ENCODE data around the gene FAM20C. TPM values are rescaled to one million over a fixed set of nuclear protein-coding genes. Genes with fewer than 3 reads are reported as not detected.

FAM20C gene
- total RNA-seq, 1 donor from 2014 or later, result 22.2 TPM

- Histone ChIP-seq H3K27ac (replicated peaks) (no peak overlapping the region), H3K9me3 (replicated peaks) (no peaks in the 10 kb centered on the region), H3K4me3 (no peak overlapping the region), H3K27me3 (ENCODE audit: low read depth) (no peaks in the 10 kb centered on the region), H3K4me1 (peaks cover 20% of the 10 kb centered on the region), H3K36me3 (peaks cover 31% of the 10 kb centered on the region)
- no peak for TF ChIP-seq CTCF (IDR thresholded peaks at IDR 0.05; ENCODE audit: borderline replicate concordance)
- intact Hi-C loops (cut with micrococcal nuclease), result no loop called here
- no peak for DNase-seq
These were observed 20.4 kb downstream of the FAM20C start for GRCh38 chr7:212754-213153.

- intact Hi-C loops (cut with micrococcal nuclease), result no loop called here
These were observed 21.1 kb downstream of the FAM20C start for GRCh38 chr7:213324-213993.

DNA sequence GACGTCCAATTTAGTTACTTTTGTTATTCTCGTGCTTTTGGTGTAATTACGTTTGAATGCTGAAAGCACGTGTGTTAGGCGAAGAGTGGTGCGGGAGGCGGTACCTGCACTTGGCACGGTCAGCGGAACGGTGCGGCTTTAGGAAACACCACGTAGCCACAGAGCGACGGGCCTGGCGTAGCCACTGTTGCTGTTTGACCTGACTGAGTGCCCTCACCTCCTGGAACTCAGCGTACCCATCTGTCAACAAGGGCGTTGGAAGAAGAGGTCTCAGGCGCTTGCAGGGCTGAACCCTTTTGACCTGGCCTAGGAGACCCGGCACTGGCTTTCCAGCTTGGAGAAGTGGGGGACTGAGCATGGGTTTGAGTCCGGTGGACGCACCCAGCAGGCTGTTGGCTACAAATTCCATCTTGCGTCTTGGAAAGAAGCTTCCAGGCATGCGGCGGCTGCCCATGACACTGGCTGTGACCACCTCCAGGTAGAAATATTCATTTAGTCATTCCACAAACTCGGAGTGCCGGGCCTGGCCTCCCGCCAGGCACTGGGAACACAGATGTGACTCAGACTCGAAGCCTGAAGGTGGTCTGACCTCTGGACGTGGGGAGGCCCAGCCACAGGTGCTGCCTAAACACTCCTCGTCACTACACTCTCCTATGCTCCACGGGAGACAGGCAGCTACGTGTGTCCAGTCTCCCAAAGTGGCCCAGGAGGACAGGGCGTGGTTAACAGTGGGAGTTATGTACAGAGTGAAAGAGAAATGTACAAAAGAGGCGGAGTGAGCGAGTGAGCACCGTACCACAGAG lies 22.2 kb downstream of the FAM20C start:
- H3K27ac ChIP-seq (replicated peaks), result no peak overlapping the region
- intact Hi-C loops (cut with micrococcal nuclease), result no loop called here
- peaks cover 26% of the 10 kb centered on the region for H3K4me1 ChIP-seq
- no peaks in the 10 kb centered on the region for H3K9me3 ChIP-seq (replicated peaks)
- TF ChIP-seq CTCF (IDR thresholded peaks at IDR 0.05; ENCODE audit: borderline replicate concordance), result no peak
- DNase-seq, result no peak
- H3K27me3 ChIP-seq (ENCODE audit: low read depth), result no peaks in the 10 kb centered on the region
- H3K4me3 ChIP-seq, result no peak overlapping the region
- peaks cover 28% of the 10 kb centered on the region for H3K36me3 ChIP-seq

More at GRCh38 chr7:213324-213993, 21.1 kb downstream of the FAM20C start:
- no peak for DNase-seq
- Histone ChIP-seq H3K4me3 (no peak overlapping the region), H3K36me3 (peaks cover 38% of the 10 kb centered on the region), H3K9me3 (replicated peaks) (no peaks in the 10 kb centered on the region), H3K4me1 (peaks cover 20% of the 10 kb centered on the region), H3K27ac (replicated peaks) (no peak overlapping the region), H3K27me3 (ENCODE audit: low read depth) (no peaks in the 10 kb centered on the region)
- TF ChIP-seq CTCF (IDR thresholded peaks at IDR 0.05; ENCODE audit: borderline replicate concordance), result no peak

DNA sequence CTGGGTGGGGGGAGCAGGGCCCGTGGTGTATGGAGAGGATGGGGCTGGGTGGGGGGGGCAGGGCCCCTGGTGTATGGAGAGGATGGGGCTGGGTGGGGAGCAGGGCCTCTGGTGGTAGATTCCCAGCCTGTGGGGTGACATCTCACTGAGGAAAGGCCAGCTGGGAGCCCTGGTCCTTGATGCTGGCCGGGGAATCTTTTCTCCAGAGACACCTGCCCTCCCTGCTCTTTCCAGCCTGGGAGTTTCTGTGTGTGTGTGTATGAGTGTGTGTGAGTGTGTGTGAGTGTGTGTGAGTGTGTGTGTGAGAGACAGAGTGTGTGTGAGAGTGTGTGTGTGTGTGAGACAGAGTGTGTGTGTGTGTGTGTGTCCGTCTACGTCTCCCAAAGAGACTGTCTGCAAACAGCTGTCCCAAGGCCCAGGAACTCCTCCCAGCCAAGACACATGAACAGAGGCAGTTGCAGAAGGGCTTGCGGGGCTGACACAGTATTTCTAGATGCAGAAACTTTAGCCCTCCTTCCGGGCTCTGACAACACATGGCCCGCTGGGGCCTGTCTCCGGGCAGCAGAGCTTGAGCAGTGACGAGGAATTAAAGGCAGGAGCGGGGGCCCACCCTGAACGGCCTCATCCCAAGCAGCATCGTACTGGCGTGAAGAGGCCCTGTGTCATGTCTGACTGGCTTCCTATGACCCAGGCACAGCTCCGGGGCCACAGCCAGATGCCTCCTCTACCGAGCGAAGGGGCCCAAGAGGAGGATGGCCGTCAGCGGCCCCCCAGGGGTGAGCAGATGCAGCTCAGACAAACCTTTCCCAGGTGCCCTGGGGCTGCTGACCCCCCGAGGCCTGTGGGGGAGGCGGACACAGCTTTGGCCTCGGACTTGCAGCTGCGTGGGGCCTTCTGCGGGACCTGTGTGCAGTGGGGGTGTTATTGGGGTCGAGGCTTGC lies 24.3 kb downstream of the FAM20C start:
- peak; percentile 53 for DNase-seq
- intact Hi-C loops (cut with micrococcal nuclease), result no loop called here
- Histone ChIP-seq H3K27ac (replicated peaks) (peak overlapping the region; percentile 69), H3K4me1 (peaks cover 31% of the 10 kb centered on the region), H3K27me3 (ENCODE audit: low read depth) (no peaks in the 10 kb centered on the region), H3K4me3 (no peak overlapping the region), H3K9me3 (replicated peaks) (no peaks in the 10 kb centered on the region), H3K36me3 (peaks cover 23% of the 10 kb centered on the region)
- TF ChIP-seq CTCF (IDR thresholded peaks at IDR 0.05; ENCODE audit: borderline replicate concordance), result no peak

DNA sequence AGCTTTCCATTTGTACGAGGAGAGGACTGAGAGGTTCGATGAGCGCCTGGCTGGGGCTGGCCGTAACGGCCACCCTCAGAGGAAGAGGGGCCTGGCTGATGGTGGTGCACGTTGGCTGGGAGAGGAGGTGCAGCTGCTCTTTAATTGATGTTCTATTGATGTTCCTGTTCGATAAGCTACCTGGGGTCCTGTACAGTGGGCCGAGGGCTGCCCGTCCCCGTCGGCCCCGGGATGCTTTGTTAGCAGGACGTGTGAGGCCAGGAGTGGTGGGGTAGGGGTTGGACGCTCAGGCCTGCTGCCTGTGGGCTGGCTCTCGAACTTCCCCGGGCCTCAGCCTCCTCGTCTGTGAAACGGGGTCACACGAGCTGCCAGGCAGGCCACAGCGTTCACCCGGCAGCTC lies 25.4 kb downstream of the FAM20C start:
- Histone ChIP-seq H3K4me3 (no peak overlapping the region), H3K36me3 (peaks cover 23% of the 10 kb centered on the region), H3K27me3 (ENCODE audit: low read depth) (no peaks in the 10 kb centered on the region), H3K27ac (replicated peaks) (no peak overlapping the region), H3K4me1 (peaks cover 31% of the 10 kb centered on the region), H3K9me3 (replicated peaks) (no peaks in the 10 kb centered on the region)
- no peak for TF ChIP-seq CTCF (IDR thresholded peaks at IDR 0.05; ENCODE audit: borderline replicate concordance)
- no peak for DNase-seq
- intact Hi-C loops (cut with micrococcal nuclease), result no loop called here

Measured in left ventricle myocardium inferior (tissue), 1 donor.